Measurements from ENCODE around the gene LAG3. TPM values are rescaled to one million over a fixed set of nuclear protein-coding genes. Genes with fewer than 3 reads are reported as not detected.
A peak's percentile ranks its signal among the peaks of the same experiment; 100 is the strongest.

Gene LAG3
- total and polyA plus RNA-seq, 2 donors (not counting 1 experiment from before 2014, with no cell fraction given), result 0.17 TPM

- H2AFZ ChIP-seq (ENCODE audit: low read length), result peak overlapping the region; percentile 21
- peaks cover 18% of the 10 kb centered on the region for H3K4me1 ChIP-seq (ENCODE audit: control insufficient read depth, extremely low read depth, insufficient read depth, low read length)
- peak overlapping the region in 3 of 4 experiments; percentile 19 to 40 (median 34) for H3K4me3 ChIP-seq (replicated peaks in 1 of 4; ENCODE audit: control extremely low read depth in 1 of 4, insufficient read depth in 1 of 4, low read depth in 3 of 4, low read length in 4 of 4)
- H3K27ac ChIP-seq (ENCODE audit: insufficient read depth, low read length), result peak overlapping the region; percentile 78
- peak; percentile 78 to 83 for DNase-seq (ENCODE audit: low read depth in 2 of 2)
- H3K4me2 ChIP-seq (ENCODE audit: extremely low read depth, insufficient read depth, low read length), result peak overlapping the region; percentile 73
- H3K36me3 ChIP-seq (ENCODE audit: control insufficient read depth, insufficient read depth, low read length), result peaks cover 20% of the 10 kb centered on the region
- H3K9me3 ChIP-seq (ENCODE audit: control insufficient read depth, insufficient read depth, low read depth, low read length), result no peaks in the 10 kb centered on the region
- H3K27me3 ChIP-seq (ENCODE audit: control insufficient read depth, insufficient read depth, low read length), result peaks cover 2% of the 10 kb centered on the region
- TF ChIP-seq EZH2 (IDR thresholded peaks at IDR 0.05; ENCODE audit: low read length, missing control alignments) (no peak), CTCF (conservative IDR thresholded peaks at IDR 0.05 in 1 of 2, IDR thresholded peaks at IDR 0.05 in 1 of 2; ENCODE audit: low read depth in 1 of 2, low read length in 2 of 2) (no peak)
- H4K20me1 ChIP-seq (ENCODE audit: control insufficient read depth, extremely low read depth, insufficient read depth, low read length), result no peaks in the 10 kb centered on the region
- peaks cover 26% of the 10 kb centered on the region for H3K79me2 ChIP-seq (ENCODE audit: control insufficient read depth, insufficient read depth, low read length)
- peak overlapping the region; percentile 51 for H3K9ac ChIP-seq (ENCODE audit: insufficient read depth, low read length)
Measured at GRCh38 chr12:6827437-6827911, 55.2 kb downstream of the LAG3 start.

Other genes starting within 250 kb of the LAG3 start
- 4,386 and 6,255 TPM in 2 replicates for gene GAPDH, start 238.0 kb upstream of the LAG3 start, total RNA-seq
- gene GAPDH, start 238.0 kb upstream of the LAG3 start, polyA plus RNA-seq, result 8,983 and 11,838 TPM in 2 replicates
- 8.2 and 16.8 TPM in 2 replicates for gene IFFO1, start 216.5 kb upstream of the LAG3 start, total RNA-seq
- gene IFFO1, start 216.5 kb upstream of the LAG3 start, polyA plus RNA-seq, result 21.7 and 26.9 TPM in 2 replicates
- 11.7 and 13.9 TPM in 2 replicates for gene NOP2, start 204.2 kb upstream of the LAG3 start, total RNA-seq
- 26.1 and 47.8 TPM in 2 replicates for gene NOP2, start 204.2 kb upstream of the LAG3 start, polyA plus RNA-seq
- gene CHD4, start 165.1 kb upstream of the LAG3 start, total RNA-seq, result 241 and 256 TPM in 2 replicates
- gene CHD4, start 165.1 kb upstream of the LAG3 start, polyA plus RNA-seq, result 76.1 and 96.0 TPM in 2 replicates
- gene LPAR5, start 136.6 kb upstream of the LAG3 start, total RNA-seq, result not detected in 2 replicates
- 0.02 and 0.07 TPM in 2 replicates for gene LPAR5, start 136.6 kb upstream of the LAG3 start, polyA plus RNA-seq
- gene ACRBP, start 125.1 kb upstream of the LAG3 start, total RNA-seq, result under 0.01 and 0.33 TPM in 2 replicates
- 0.50 and 0.72 TPM in 2 replicates for gene ACRBP, start 125.1 kb upstream of the LAG3 start, polyA plus RNA-seq
- gene ING4, start 109.4 kb upstream of the LAG3 start, total RNA-seq, result 30.3 and 36.0 TPM in 2 replicates
- 31.1 and 47.1 TPM in 2 replicates for gene ING4, start 109.4 kb upstream of the LAG3 start, polyA plus RNA-seq
- gene ZNF384, start 83.1 kb upstream of the LAG3 start, total RNA-seq, result 9.8 and 12.2 TPM in 2 replicates
- gene ZNF384, start 83.1 kb upstream of the LAG3 start, polyA plus RNA-seq, result 34.8 and 49.6 TPM in 2 replicates
- gene PIANP, start 71.7 kb upstream of the LAG3 start, total RNA-seq, result under 0.01 and 0.17 TPM in 2 replicates
- gene PIANP, start 71.7 kb upstream of the LAG3 start, polyA plus RNA-seq, result 0.49 and 0.87 TPM in 2 replicates
- gene COPS7A, start 48.5 kb upstream of the LAG3 start, total RNA-seq, result 67.0 and 79.1 TPM in 2 replicates
- gene COPS7A, start 48.5 kb upstream of the LAG3 start, polyA plus RNA-seq, result 114 and 138 TPM in 2 replicates
- gene MLF2, start 19.4 kb upstream of the LAG3 start, total RNA-seq, result 88.6 and 106 TPM in 2 replicates
- 287 and 289 TPM in 2 replicates for gene MLF2, start 19.4 kb upstream of the LAG3 start, polyA plus RNA-seq
- gene PTMS, start 6.2 kb upstream of the LAG3 start, total RNA-seq, result 29.5 and 63.6 TPM in 2 replicates
- gene PTMS, start 6.2 kb upstream of the LAG3 start, polyA plus RNA-seq, result 269 and 312 TPM in 2 replicates
- gene CD4, start 17.0 kb downstream of the LAG3 start, total RNA-seq, result 14.4 and 27.2 TPM in 2 replicates
- gene CD4, start 17.0 kb downstream of the LAG3 start, polyA plus RNA-seq, result 50.8 and 152 TPM in 2 replicates
- 11.1 and 11.8 TPM in 2 replicates for gene GPR162, start 49.3 kb downstream of the LAG3 start, total RNA-seq
- gene GPR162, start 49.3 kb downstream of the LAG3 start, polyA plus RNA-seq, result 3.3 and 5.6 TPM in 2 replicates
- gene P3H3, start 55.9 kb downstream of the LAG3 start, total RNA-seq, result 72.4 and 96.3 TPM in 2 replicates
- 39.8 and 44.0 TPM in 2 replicates for gene P3H3, start 55.9 kb downstream of the LAG3 start, polyA plus RNA-seq
- 1.3 and 1.7 TPM in 2 replicates for gene GNB3, start 68.4 kb downstream of the LAG3 start, total RNA-seq
- gene GNB3, start 68.4 kb downstream of the LAG3 start, polyA plus RNA-seq, result 2.7 and 3.7 TPM in 2 replicates
- 1.5 and 9.1 TPM in 2 replicates for gene CDCA3, start 78.8 kb downstream of the LAG3 start, total RNA-seq
- gene CDCA3, start 78.8 kb downstream of the LAG3 start, polyA plus RNA-seq, result 9.4 and 56.9 TPM in 2 replicates
- gene USP5, start 79.6 kb downstream of the LAG3 start, total RNA-seq, result 53.4 and 69.9 TPM in 2 replicates
- gene USP5, start 79.6 kb downstream of the LAG3 start, polyA plus RNA-seq, result 42.2 and 66.3 TPM in 2 replicates
- gene TPI1, start 95.0 kb downstream of the LAG3 start, total RNA-seq, result 906 and 934 TPM in 2 replicates
- gene TPI1, start 95.0 kb downstream of the LAG3 start, polyA plus RNA-seq, result 1,617 and 1,654 TPM in 2 replicates
- gene SPSB2, start 100.8 kb downstream of the LAG3 start, total RNA-seq, result 12.7 and 12.8 TPM in 2 replicates
- 1.8 and 2.5 TPM in 2 replicates for gene SPSB2, start 100.8 kb downstream of the LAG3 start, polyA plus RNA-seq
- gene LRRC23, start 132.3 kb downstream of the LAG3 start, total RNA-seq, result 9.6 and 14.9 TPM in 2 replicates
- 5.6 and 6.4 TPM in 2 replicates for gene LRRC23, start 132.3 kb downstream of the LAG3 start, polyA plus RNA-seq
- 20.3 TPM in 2 replicates for gene ENO2, start 142.1 kb downstream of the LAG3 start, total RNA-seq
- gene ENO2, start 142.1 kb downstream of the LAG3 start, polyA plus RNA-seq, result 29.4 and 43.0 TPM in 2 replicates
- 8.2 and 21.5 TPM in 2 replicates for gene ATN1, start 155.4 kb downstream of the LAG3 start, total RNA-seq
- gene ATN1, start 155.4 kb downstream of the LAG3 start, polyA plus RNA-seq, result 9.4 and 14.5 TPM in 2 replicates
- gene RNU7-1, start 171.3 kb downstream of the LAG3 start, total RNA-seq, result not detected in 2 replicates
- not detected in 2 replicates for gene RNU7-1, start 171.3 kb downstream of the LAG3 start, polyA plus RNA-seq
- 107 and 177 TPM in 2 replicates for gene C12orf57, start 171.5 kb downstream of the LAG3 start, total RNA-seq
- 172 and 220 TPM in 2 replicates for gene C12orf57, start 171.5 kb downstream of the LAG3 start, polyA plus RNA-seq
- 0.26 TPM in 1 of 2 replicates, not detected in the other for gene PTPN6, start 178.8 kb downstream of the LAG3 start, total RNA-seq
- 0.06 TPM in 1 of 2 replicates, not detected in the other for gene PTPN6, start 178.8 kb downstream of the LAG3 start, polyA plus RNA-seq
- gene PHB2, start 198.1 kb downstream of the LAG3 start, total RNA-seq, result 112 and 169 TPM in 2 replicates
- gene PHB2, start 198.1 kb downstream of the LAG3 start, polyA plus RNA-seq, result 193 and 266 TPM in 2 replicates
- gene EMG1, start 198.4 kb downstream of the LAG3 start, total RNA-seq, result 27.4 and 31.6 TPM in 2 replicates
- 33.4 and 46.4 TPM in 2 replicates for gene EMG1, start 198.4 kb downstream of the LAG3 start, polyA plus RNA-seq
- 10.0 and 11.4 TPM in 2 replicates for gene LPCAT3, start 246.0 kb downstream of the LAG3 start, total RNA-seq
- gene LPCAT3, start 246.0 kb downstream of the LAG3 start, polyA plus RNA-seq, result 48.5 and 54.0 TPM in 2 replicates